GM10248 (cell line): ENCODE measurements around the gene PCYT1A.
A peak's percentile ranks its signal among the peaks of the same experiment; 100 is the strongest.

Source experiments
- CTCF ChIA-PET: fragments of 300-600 bp; sonication (Branson Sonifier 250); formaldehyde crosslinking; extraction: SDS; loops from one replicate; lab custom pipeline; 2021; ENCODE audit warnings: antibody characterized with exemption; lab: Yijun Ruan, JAX
- POLR2A ChIA-PET: fragments of 350-650 bp; sonication (Branson Sonifier 250); formaldehyde crosslinking; extraction: SDS; loops from one replicate; lab custom pipeline; 2020; ENCODE audit warnings: antibody characterized with exemption; lab: Yijun Ruan, JAX
- DNase-seq: peaks from one replicate; pipeline ENCODE4 v3.0.0; 2012; ENCODE audit errors: extremely low spot score
- CTCF ChIP-seq: IDR thresholded peaks from 2 replicates; pipeline ENCODE4 v1.5.1; 2012; ENCODE audit warnings: mild to moderate bottlenecking, low read depth; ENCODE audit errors: extremely low read depth, missing control alignments, control extremely low read depth

Gene PCYT1A

GRCh38 chr3:196222876-196223595, 64.5 kb downstream of the PCYT1A start:
- TF ChIP-seq CTCF: no peak
- POLR2A ChIA-PET: no interaction called here
- CTCF ChIA-PET: interaction anchor here (1.2 to 1.8 kb wide), 2 partner anchors 19 to 127 kb away, joined by 3 to 4 read pairs; no protein-coding TSS in a partner anchor
- DNase-seq: no peak

- no peak for DNase-seq
- no peak for TF ChIP-seq CTCF
- ChIA-PET POLR2A (interaction anchor here (1.2 kb wide), 1 partner anchor 14 kb away, joined by 3 read pairs; no protein-coding TSS in a partner anchor), CTCF (interaction anchor here (0.8 to 2.6 kb wide), 6 partner anchors 10 to 44 kb away, joined by 3 to 10 read pairs (median 4); no protein-coding TSS in a partner anchor)
These were observed 66.5 kb downstream of the PCYT1A start for GRCh38 chr3:196220991-196221390.

GRCh38 chr3:196220587-196220986, 66.9 kb downstream of the PCYT1A start:
- TF ChIP-seq CTCF: no peak
- no peak for DNase-seq
- ChIA-PET POLR2A (interaction anchor here (1.2 kb wide), 1 partner anchor 14 kb away, joined by 3 read pairs; no protein-coding TSS in a partner anchor), CTCF (interaction anchor here (1.2 to 2.6 kb wide), 5 partner anchors 15 to 221 kb away, joined by 3 to 10 read pairs (median 4); no protein-coding TSS in a partner anchor)

- no peak for TF ChIP-seq CTCF
- no peak for DNase-seq
- ChIA-PET CTCF (interaction anchor here (1.0 to 2.6 kb wide), 6 partner anchors 9 to 220 kb away, joined by 3 to 10 read pairs (median 4); no protein-coding TSS in a partner anchor), POLR2A (no interaction called here)
These were observed 67.6 kb downstream of the PCYT1A start for GRCh38 chr3:196219970-196220311.

- CTCF ChIA-PET: interaction anchor here (0.7 to 2.6 kb wide), 10 partner anchors 10 to 220 kb away, joined by 3 to 10 read pairs (median 4); no protein-coding TSS in a partner anchor
- DNase-seq: peak; percentile 72
- no peak for TF ChIP-seq CTCF
- POLR2A ChIA-PET: no interaction called here
These were observed 68.1 kb downstream of the PCYT1A start for GRCh38 chr3:196219194-196219969.

- CTCF ChIA-PET: interaction anchor here (1.1 to 2.1 kb wide), 3 partner anchors 22 to 36 kb away, joined by 3 to 8 read pairs (median 6); no protein-coding TSS in a partner anchor
- POLR2A ChIA-PET: no interaction called here
- TF ChIP-seq CTCF: no peak
- DNase-seq: no peak
These were observed 69.3 kb downstream of the PCYT1A start for GRCh38 chr3:196218155-196218712.
